Measurements from ENCODE around the gene DRG1. TPM values are rescaled to one million over a fixed set of nuclear protein-coding genes. Genes with fewer than 3 reads are reported as not detected.
A peak's percentile ranks its signal among the peaks of the same experiment; 100 is the strongest.
"Not testable (repeated sequence)": the region's sequence is repeated elsewhere in the genome, so short reads cannot be mapped to it uniquely, and the experiment has no call there.

DRG1 gene
- total RNA-seq, 2 donors from 2014 or later, result 37.5 to 38.8 TPM

DNA sequence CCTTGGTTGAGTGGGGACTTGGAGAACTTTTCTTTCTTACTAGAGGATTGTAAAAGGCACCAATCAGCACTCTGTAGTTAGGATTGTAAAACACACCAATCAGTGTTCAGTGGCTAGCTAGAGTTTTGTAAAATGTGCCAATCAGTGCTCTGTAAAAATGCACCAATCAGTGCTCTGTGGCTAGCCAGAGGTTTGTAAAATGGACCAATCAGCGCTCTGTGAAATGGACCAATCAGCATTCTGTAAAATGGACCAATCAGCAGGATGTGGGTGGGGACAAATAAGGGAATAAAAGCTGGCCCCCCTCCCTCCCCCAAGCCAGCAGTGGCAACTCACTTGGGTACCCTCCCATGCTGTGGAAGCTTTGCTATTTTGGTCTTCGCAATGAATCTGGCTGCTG lies 5.5 kb upstream of the DRG1 start:
- no peak overlapping the region for H3K27ac ChIP-seq
- H3K4me3 ChIP-seq, result no peak overlapping the region
- H3K27me3 ChIP-seq (replicated peaks; ENCODE audit: insufficient read depth), result no peaks in the 10 kb centered on the region
- ATAC-seq (ENCODE audit: insufficient number of reproducible peaks, low FRiP score, low read depth) (no peak), DNase-seq (ENCODE audit: low spot score) (no peak)
- H3K36me3 ChIP-seq, result no peaks in the 10 kb centered on the region
- H3K4me1 ChIP-seq (ENCODE audit: control insufficient read depth in 1 of 2, low read depth in 2 of 2), result peaks cover 0 to 4% of the 10 kb centered on the region in 2 donors
- H3K9me3 ChIP-seq, result no peaks in the 10 kb centered on the region
- TF ChIP-seq, protein P1, sequence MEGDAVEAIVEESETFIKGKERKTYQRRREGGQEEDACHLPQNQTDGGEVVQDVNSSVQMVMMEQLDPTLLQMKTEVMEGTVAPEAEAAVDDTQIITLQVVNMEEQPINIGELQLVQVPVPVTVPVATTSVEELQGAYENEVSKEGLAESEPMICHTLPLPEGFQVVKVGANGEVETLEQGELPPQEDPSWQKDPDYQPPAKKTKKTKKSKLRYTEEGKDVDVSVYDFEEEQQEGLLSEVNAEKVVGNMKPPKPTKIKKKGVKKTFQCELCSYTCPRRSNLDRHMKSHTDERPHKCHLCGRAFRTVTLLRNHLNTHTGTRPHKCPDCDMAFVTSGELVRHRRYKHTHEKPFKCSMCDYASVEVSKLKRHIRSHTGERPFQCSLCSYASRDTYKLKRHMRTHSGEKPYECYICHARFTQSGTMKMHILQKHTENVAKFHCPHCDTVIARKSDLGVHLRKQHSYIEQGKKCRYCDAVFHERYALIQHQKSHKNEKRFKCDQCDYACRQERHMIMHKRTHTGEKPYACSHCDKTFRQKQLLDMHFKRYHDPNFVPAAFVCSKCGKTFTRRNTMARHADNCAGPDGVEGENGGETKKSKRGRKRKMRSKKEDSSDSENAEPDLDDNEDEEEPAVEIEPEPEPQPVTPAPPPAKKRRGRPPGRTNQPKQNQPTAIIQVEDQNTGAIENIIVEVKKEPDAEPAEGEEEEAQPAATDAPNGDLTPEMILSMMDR (IDR thresholded peaks at IDR 0.05), result no peak

DNA sequence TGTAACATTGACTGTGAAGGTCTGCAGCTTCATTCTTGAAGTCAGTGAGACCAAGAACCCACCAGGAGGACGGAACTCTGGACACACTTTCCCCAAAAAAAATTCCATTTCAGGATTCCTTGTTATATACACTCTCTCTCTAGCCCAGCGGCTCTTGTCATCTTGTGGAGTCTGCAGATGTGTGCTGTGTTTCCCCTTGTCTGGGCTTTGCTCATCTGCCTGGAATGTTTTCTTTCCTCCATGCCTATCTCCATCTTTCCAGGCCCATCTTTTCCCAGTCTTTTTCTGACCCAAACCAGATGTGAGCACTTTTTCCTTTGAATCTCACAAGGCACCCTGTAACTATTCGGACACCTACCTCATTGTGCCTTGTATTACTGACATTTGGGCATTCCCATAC lies 5.1 kb upstream of the DRG1 start:
- peaks cover 0 to 6% of the 10 kb centered on the region in 2 donors for H3K4me1 ChIP-seq (ENCODE audit: control insufficient read depth in 1 of 2, low read depth in 2 of 2)
- TF ChIP-seq, protein P1 (IDR thresholded peaks at IDR 0.05), result no peak
- H3K27ac ChIP-seq, result no peak overlapping the region
- DNase-seq (ENCODE audit: low spot score), result no peak
- no peaks in the 10 kb centered on the region for H3K36me3 ChIP-seq
- no peak for ATAC-seq (ENCODE audit: insufficient number of reproducible peaks, low FRiP score, low read depth)
- no peak overlapping the region for H3K4me3 ChIP-seq
- no peaks in the 10 kb centered on the region for H3K9me3 ChIP-seq
- no peaks in the 10 kb centered on the region for H3K27me3 ChIP-seq (replicated peaks; ENCODE audit: insufficient read depth)

DNA sequence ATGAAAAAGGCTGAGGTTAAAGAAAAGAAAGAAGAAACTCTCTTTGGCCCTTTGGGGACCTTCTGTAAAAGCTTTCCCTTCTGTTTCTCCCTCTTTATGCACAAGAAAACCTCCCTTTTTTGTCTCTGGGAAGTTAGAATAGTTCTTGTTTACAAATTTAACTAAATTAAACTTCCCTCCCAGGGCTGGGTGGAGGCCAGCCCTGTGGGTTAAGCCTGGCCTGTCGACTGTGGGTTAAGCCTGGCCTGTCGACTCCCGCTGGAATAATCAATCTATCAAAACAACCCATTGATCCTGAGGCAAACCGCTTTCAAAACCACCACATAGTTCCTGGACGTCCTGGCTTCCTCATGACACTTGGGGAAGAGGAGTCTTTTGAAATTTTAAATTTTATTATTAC lies 1.2 kb upstream of the DRG1 start:
- DNase-seq (ENCODE audit: low spot score), result no peak
- peaks cover 11 to 17% of the 10 kb centered on the region in 2 donors for H3K4me1 ChIP-seq (ENCODE audit: control insufficient read depth in 1 of 2, low read depth in 2 of 2)
- H3K36me3 ChIP-seq, result no peaks in the 10 kb centered on the region
- no peaks in the 10 kb centered on the region for H3K27me3 ChIP-seq (replicated peaks; ENCODE audit: insufficient read depth)
- H3K4me3 ChIP-seq, result no peak overlapping the region
- no peak for ATAC-seq (ENCODE audit: insufficient number of reproducible peaks, low FRiP score, low read depth)
- no peaks in the 10 kb centered on the region for H3K9me3 ChIP-seq
- TF ChIP-seq, protein P1 (IDR thresholded peaks at IDR 0.05), result no peak
- H3K27ac ChIP-seq, result no peak overlapping the region

DNA sequence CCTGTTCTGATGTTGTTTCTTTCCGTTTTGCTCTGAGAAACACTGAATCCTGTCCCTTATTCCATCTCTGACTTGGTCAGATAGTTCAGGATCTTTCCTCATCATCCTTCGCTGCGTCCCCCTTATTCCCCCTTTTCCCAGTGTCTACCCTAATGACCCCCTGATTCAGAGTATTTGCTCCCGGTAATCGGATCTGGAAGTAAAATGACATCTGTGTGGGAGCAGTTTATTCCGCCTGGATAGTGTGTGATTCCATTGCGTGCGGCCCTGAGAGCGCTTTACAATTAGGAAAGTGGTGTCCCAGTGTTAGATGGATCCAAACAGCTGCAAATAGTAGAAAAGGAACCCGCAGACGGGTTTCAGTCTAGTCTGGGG lies 606 bp downstream of the DRG1 start:
- H3K4me3 ChIP-seq, result peak overlapping the region; percentile 91
- H3K9me3 ChIP-seq, result no peaks in the 10 kb centered on the region
- peak overlapping the region; percentile 78 to 79 for H3K27ac ChIP-seq
- DNase-seq (ENCODE audit: low spot score) (no peak), ATAC-seq (ENCODE audit: insufficient number of reproducible peaks, low FRiP score, low read depth) (no peak)
- no peaks in the 10 kb centered on the region for H3K27me3 ChIP-seq (replicated peaks; ENCODE audit: insufficient read depth)
- peaks cover 8% of the 10 kb centered on the region for H3K36me3 ChIP-seq
- TF ChIP-seq, protein P1 (IDR thresholded peaks at IDR 0.05), result no peak
- H3K4me1 ChIP-seq (ENCODE audit: control insufficient read depth in 1 of 2, low read depth in 2 of 2), result peaks cover 11 to 17% of the 10 kb centered on the region in 2 donors

DNA sequence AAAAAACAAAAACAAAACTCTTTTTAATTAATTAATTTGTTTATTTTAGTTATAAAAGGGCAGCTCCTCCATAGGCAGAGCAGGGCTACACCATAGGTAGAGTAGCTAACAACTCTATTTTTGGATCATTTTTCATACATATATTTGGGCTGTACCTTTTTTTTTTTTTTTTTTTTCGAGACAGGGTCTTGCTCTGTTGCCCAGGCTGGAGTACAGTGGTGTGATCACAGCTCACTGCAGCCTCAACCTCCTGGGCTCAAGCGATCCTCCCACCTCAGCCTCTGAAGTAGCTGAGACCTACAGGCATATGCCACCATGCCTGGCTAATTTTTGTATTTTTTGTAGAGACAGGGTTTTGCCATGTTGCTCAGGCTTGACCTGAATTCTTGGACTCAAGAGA lies 2.9 kb downstream of the DRG1 start:
- not testable (repeated sequence) for DNase-seq (ENCODE audit: low spot score); H3K27me3 ChIP-seq (replicated peaks; ENCODE audit: insufficient read depth); H3K9me3 ChIP-seq; ATAC-seq (ENCODE audit: insufficient number of reproducible peaks, low FRiP score, low read depth); H3K4me3 ChIP-seq; H3K27ac ChIP-seq
- peaks cover 11 to 17% of the 10 kb centered on the region in 2 donors for H3K4me1 ChIP-seq (ENCODE audit: control insufficient read depth in 1 of 2, low read depth in 2 of 2)
- H3K36me3 ChIP-seq, result peaks cover 23% of the 10 kb centered on the region

DNA sequence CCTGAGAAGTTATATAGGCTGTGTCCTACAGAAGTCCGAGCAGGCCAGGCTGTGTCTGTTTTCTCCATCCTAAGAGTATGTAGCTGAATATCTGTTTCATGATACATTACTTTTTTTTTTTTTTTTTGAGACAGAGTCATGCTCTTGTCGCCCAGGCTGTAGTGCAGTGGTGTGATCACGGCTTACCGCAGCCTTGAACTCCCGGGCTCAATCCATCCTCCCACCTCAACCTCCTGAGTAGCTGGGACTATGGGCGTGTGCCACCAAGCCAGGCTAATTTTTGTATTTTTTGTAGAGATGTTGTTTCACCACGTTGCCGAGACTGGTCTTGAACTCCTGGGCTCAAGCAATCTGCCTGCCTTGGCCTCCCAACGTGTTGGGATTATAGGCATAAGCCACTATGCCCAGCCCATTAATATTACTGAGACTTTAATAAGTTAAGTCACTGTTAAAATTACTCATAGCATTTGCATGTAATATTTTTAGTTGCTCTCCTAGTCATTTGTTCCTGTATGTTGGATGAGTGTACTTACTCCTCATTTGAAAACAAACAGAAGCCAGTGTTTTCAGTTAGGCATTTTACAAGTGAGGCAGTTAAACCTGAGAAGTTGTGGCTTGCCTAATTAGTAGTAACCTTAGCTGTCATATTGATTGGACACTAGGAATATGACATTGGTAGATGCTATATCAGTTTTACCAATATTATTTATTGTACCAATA lies 26.1 kb downstream of the DRG1 start:
- Histone ChIP-seq H3K4me1 (ENCODE audit: control insufficient read depth in 1 of 2, low read depth in 2 of 2) (no peaks in the 10 kb centered on the region), H3K36me3 (peaks cover 75% of the 10 kb centered on the region), H3K27ac (no peak overlapping the region), H3K4me3 (no peak overlapping the region), H3K9me3 (no peaks in the 10 kb centered on the region), H3K27me3 (replicated peaks; ENCODE audit: insufficient read depth) (no peaks in the 10 kb centered on the region)
- DNase-seq (ENCODE audit: low spot score) (no peak), ATAC-seq (ENCODE audit: insufficient number of reproducible peaks, low FRiP score, low read depth) (no peak)
- TF ChIP-seq, protein P1 (IDR thresholded peaks at IDR 0.05), result no peak
